DMS53 treated with DMSO at 0.1 percent for 48 hours (cell line): Measurements from ENCODE around the gene SMAD3.

Experiments
- DNase-seq: peaks from one replicate; lab custom pipeline; 2025; ENCODE audit not compliant: unreplicated experiment; lab: John Stamatoyannopoulos, UW

SMAD3 gene

GRCh38 chr15:67080118-67080899 is 14.9 kb downstream of the SMAD3 start:
- DNase-seq, result no peak

GRCh38 chr15:67080900-67081431 is 15.6 kb downstream of the SMAD3 start:
- no peak for DNase-seq

- DNase-seq, result no peak
Measured at GRCh38 chr15:67082007-67082536, 16.7 kb downstream of the SMAD3 start.

- no peak for DNase-seq
Measured at GRCh38 chr15:67083135-67083762, 17.8 kb downstream of the SMAD3 start.

- DNase-seq, result no peak
Measured at GRCh38 chr15:67084561-67084960, 19.2 kb downstream of the SMAD3 start.

- DNase-seq, result no peak
Measured at GRCh38 chr15:67085237-67085817, 19.9 kb downstream of the SMAD3 start.

- DNase-seq, result no peak
Measured at GRCh38 chr15:67085818-67086636, 20.6 kb downstream of the SMAD3 start.

GRCh38 chr15:67086637-67086914 is 21.2 kb downstream of the SMAD3 start:
- no peak for DNase-seq

GRCh38 chr15:67087507-67088172 is 22.2 kb downstream of the SMAD3 start:
- no peak for DNase-seq

- no peak for DNase-seq
Measured at GRCh38 chr15:67089217-67090193, 24.1 kb downstream of the SMAD3 start.

- DNase-seq, result no peak
Measured at GRCh38 chr15:67090297-67091070, 25.1 kb downstream of the SMAD3 start.

GRCh38 chr15:67091071-67091979 is 25.9 kb downstream of the SMAD3 start:
- no peak for DNase-seq

GRCh38 chr15:67091980-67092677 is 26.7 kb downstream of the SMAD3 start:
- DNase-seq, result no peak

GRCh38 chr15:67092752-67093503 is 27.5 kb downstream of the SMAD3 start:
- no peak for DNase-seq

- no peak for DNase-seq
Measured at GRCh38 chr15:67093504-67093862, 28.1 kb downstream of the SMAD3 start.
